ENCODE results near the gene PRXL2A.
"Not testable (repeated sequence)": the region's sequence is repeated elsewhere in the genome, so short reads cannot be mapped to it uniquely, and the experiment has no call there.

Gene PRXL2A

GRCh38 chr10:80476685-80477084 is 68.3 kb downstream of the PRXL2A start:
- Histone ChIP-seq H3K36me3 (ENCODE audit: insufficient read depth, low read length) (no peaks in the 10 kb centered on the region), H3K9me3 (ENCODE audit: control insufficient read depth, insufficient read depth, low read length) (no peaks in the 10 kb centered on the region; the same call in 1 of the 2 replicates), H3K9ac (ENCODE audit: low read depth, low read length) (no peak overlapping the region), H3K4me1 (ENCODE audit: insufficient read depth, low read length) (peaks cover 30% of the 10 kb centered on the region)

DNA sequence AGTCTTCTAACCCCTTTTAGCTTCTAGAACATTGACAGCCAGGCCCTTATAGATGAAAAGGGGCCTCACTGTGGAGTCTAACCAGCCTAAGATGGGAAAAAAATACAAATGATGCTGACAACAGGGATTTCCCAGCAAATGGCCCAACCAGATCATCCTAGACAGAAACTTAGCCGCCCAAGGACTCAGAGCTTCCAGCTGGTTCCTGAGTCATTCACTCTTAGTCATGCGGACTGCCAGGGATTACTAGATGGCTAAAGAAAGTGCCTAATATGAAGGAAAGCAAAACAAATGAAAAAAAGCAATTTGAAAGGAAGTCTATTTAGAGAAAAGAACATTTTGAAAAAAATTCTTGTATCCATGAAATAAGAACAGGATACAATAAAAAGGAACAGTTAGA is 69.5 kb downstream of the PRXL2A start:
- H3K9ac ChIP-seq (ENCODE audit: low read depth, low read length) = no peak overlapping the region
- no peaks in the 10 kb centered on the region for H3K36me3 ChIP-seq (ENCODE audit: insufficient read depth, low read length)
- H3K9me3 ChIP-seq (ENCODE audit: control insufficient read depth, insufficient read depth, low read length) = no peaks in the 10 kb centered on the region; the same call in 1 of the 2 replicates
- H3K4me1 ChIP-seq (ENCODE audit: insufficient read depth, low read length) = peaks cover 20% of the 10 kb centered on the region; the same call in 1 of the 2 replicates

- H3K9ac ChIP-seq (ENCODE audit: low read depth, low read length); H3K36me3 ChIP-seq (ENCODE audit: insufficient read depth, low read length); H3K4me1 ChIP-seq (ENCODE audit: insufficient read depth, low read length); H3K9me3 ChIP-seq (ENCODE audit: control insufficient read depth, insufficient read depth, low read length): not testable (repeated sequence)
Observed at GRCh38 chr10:80480373-80480772, 72.0 kb downstream of the PRXL2A start.

GRCh38 chr10:80480852-80481251 is 72.5 kb downstream of the PRXL2A start:
- Histone ChIP-seq H3K36me3 (ENCODE audit: insufficient read depth, low read length) (no peaks in the 10 kb centered on the region), H3K9ac (ENCODE audit: low read depth, low read length) (no peak overlapping the region), H3K4me1 (ENCODE audit: insufficient read depth, low read length) (peaks cover 13% of the 10 kb centered on the region; the same call in 1 of the 2 replicates), H3K9me3 (ENCODE audit: control insufficient read depth, insufficient read depth, low read length) (no peaks in the 10 kb centered on the region; the same call in 1 of the 2 replicates)

DNA sequence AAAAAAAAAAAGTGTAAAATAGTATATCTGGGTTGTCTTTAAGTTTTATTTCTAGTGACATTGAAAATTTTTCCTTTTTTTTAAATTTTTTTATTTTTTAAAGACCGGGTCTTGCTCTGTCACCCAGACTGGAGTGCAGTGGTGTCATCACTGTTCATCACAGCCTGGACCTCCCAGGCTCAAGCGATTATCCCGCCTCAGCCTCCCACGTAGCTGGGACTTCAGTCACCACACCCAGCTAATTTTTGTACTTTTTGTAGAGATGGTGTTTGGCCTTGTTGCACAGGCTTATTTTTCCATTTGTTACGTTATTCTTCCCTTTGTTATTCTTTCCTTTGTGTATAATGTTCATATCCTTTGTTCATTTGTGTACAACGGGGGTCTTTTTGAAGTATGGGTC is 75.9 kb downstream of the PRXL2A start:
- peaks cover 31% of the 10 kb centered on the region; the same call in 1 of the 2 replicates for H3K4me1 ChIP-seq (ENCODE audit: insufficient read depth, low read length)
- H3K36me3 ChIP-seq (ENCODE audit: insufficient read depth, low read length) = no peaks in the 10 kb centered on the region

DNA sequence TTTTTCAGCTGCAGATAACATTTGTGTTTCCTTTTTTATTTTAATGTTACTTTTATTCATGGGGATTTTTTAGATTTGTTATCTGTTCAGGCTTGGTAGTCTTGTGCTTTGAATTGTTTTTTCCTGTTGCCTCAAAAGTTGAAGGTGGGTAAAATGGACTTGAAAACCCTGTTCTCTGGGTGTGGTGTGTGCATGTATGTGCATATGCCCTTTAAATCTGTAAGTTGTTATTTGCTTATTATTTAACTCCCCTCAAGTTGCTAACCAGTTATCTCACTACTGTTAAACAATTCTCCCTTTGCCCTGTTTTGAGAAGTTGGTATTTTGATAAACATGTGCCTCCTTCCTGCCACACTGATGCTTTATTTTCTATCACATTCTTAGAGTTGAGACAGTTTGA is 76.3 kb downstream of the PRXL2A start:
- Histone ChIP-seq H3K9ac (ENCODE audit: low read depth, low read length) (no peak overlapping the region), H3K9me3 (ENCODE audit: control insufficient read depth, insufficient read depth, low read length) (no peaks in the 10 kb centered on the region), H3K4me1 (ENCODE audit: insufficient read depth, low read length) (peaks cover 31% of the 10 kb centered on the region; the same call in 1 of the 2 replicates), H3K36me3 (ENCODE audit: insufficient read depth, low read length) (no peaks in the 10 kb centered on the region)

More for the DNA sequence above, 75.9 kb downstream of the PRXL2A start:
- H3K9ac ChIP-seq (ENCODE audit: low read depth, low read length) = no peak overlapping the region
- H3K9me3 ChIP-seq (ENCODE audit: control insufficient read depth, insufficient read depth, low read length) = no peaks in the 10 kb centered on the region

GRCh38 chr10:80485076-80485945 is 77.0 kb downstream of the PRXL2A start:
- Histone ChIP-seq H3K4me1 (ENCODE audit: insufficient read depth, low read length) (peaks cover 31% of the 10 kb centered on the region; the same call in 1 of the 2 replicates), H3K9ac (ENCODE audit: low read depth, low read length) (no peak overlapping the region), H3K36me3 (ENCODE audit: insufficient read depth, low read length) (peaks cover under 1% of the 10 kb centered on the region; the same call in 1 of the 2 replicates), H3K9me3 (ENCODE audit: control insufficient read depth, insufficient read depth, low read length) (no peaks in the 10 kb centered on the region)

DNA sequence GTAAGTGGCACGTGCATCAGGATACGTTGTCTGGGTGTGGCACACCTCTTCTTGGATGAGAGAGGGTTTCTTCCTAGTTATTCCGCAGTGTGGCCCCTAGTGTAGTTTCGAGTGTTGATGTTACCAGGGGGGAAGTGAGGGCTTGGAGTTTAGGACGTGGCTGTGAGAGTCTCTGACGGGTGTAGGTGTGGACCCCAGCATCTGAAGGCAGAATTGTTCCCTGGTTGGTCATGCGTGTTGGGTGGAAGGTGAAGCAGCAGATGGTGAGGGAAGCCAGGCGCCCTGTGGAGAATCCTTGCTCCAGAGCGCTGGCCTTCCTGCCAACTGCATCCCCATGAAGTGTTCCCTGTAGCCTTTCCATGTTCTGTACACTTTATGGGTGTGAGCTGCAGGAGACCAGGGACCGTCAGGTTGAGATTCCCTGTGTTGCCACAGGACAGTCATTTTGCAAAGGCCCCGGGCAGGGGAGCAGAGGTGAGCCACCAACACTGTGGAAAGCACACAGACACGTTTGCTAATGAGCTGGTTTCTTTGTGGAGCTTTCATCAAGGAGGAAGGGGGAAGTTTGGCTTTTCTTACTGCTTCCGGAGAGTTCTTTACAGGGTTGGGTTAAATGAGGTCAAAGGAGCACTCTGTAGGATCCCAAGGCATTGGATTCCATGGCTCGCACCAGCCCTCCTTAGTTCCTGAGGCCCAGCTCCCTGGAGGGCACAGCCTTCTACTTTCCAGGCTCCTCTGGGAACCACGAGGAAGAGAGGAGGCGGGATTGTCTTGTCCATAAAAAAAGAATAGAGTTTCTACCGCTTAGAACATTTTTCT is 77.8 kb downstream of the PRXL2A start:
- Histone ChIP-seq H3K9me3 (ENCODE audit: control insufficient read depth, insufficient read depth, low read length) (no peaks in the 10 kb centered on the region), H3K36me3 (ENCODE audit: insufficient read depth, low read length) (peaks cover 4% of the 10 kb centered on the region), H3K9ac (ENCODE audit: low read depth, low read length) (no peak overlapping the region), H3K4me1 (ENCODE audit: insufficient read depth, low read length) (peaks cover 31% of the 10 kb centered on the region; the same call in 1 of the 2 replicates)

Data from ES-I3 (cell line).